ENCODE data around the gene RAC2.

Gene RAC2

DNA sequence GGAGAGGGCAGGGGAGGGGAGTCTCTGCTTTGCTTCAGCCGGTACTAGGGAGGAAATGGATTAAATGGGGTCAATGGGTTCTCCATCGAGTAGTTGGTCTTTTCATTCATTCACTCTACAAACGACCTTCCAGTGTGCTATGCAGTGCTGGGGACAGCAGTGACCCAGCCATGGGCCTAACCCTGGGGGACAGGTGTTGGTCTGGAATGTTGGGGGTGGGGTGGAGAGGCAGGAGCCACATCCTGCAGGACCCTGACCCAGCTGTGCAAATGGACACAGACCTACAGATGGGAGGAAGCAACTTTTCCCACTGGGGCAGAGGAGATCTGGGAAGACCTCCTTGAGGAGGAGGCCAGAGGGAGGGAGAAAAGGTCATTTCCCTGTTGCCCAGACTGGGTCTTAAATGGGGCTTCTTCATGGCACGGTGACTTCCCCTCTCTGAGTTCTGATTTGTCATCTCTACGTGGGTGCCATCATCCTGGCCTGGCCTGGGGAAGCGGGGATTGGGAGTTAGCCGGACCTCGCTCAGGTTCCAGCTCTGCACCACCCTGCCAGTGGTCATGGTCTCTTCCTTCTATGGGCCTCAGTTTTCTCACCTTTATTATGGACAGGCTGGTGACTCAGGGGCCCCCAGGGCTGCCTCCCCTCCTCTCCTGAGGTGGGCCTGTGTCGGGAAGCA lies 40.2 kb upstream of the RAC2 start:
- H3K27me3 ChIP-seq (ENCODE audit: control insufficient read depth, insufficient read depth, low read length), result peaks cover 5% of the 10 kb centered on the region; the same call in 1 of the 2 replicates
- H3K9ac ChIP-seq (ENCODE audit: low read length), result no peak overlapping the region
- no peak overlapping the region for H3K27ac ChIP-seq (ENCODE audit: low read depth, low read length)
- peaks cover 4% of the 10 kb centered on the region for H3K9me3 ChIP-seq (ENCODE audit: control insufficient read depth, insufficient read depth, low read depth, low read length)
- H3K36me3 ChIP-seq (ENCODE audit: control insufficient read depth, insufficient read depth, low read length), result no peaks in the 10 kb centered on the region
- H3K4me3 ChIP-seq (ENCODE audit: low read depth, low read length), result no peak overlapping the region
- H3K4me1 ChIP-seq (ENCODE audit: control insufficient read depth, insufficient read depth, low read length), result peaks cover 15% of the 10 kb centered on the region

DNA sequence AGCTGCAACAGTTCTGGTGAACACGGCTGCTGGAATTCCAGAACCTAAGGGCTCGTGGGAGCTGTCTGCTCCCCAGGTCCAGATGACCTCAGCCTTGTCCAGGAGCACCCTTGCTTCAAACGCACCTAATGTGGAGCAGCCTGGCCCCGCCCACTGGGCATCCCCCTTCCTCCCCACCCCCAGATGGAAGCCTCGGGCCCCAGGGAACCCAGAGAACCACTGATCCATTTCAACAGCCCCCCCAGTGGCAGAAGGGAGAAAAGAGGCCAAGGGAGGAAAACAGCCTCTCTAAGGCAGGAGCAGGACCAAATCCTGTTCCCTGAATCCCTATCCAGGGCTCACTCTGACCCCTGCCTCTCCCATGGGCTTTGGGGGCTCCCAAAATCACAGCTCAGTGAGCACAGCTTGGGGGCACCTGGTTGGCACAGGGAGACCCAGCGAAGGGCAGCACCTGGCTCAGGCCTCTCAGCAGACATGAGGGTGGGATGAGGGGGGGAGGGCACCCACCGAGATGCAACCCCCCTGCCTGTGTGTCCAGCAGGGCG lies 39.4 kb upstream of the RAC2 start:
- peaks cover 15% of the 10 kb centered on the region for H3K4me1 ChIP-seq (ENCODE audit: control insufficient read depth, insufficient read depth, low read length)
- no peaks in the 10 kb centered on the region for H3K27me3 ChIP-seq (ENCODE audit: control insufficient read depth, insufficient read depth, low read length)
- no peaks in the 10 kb centered on the region for H3K36me3 ChIP-seq (ENCODE audit: control insufficient read depth, insufficient read depth, low read length)
- H3K27ac ChIP-seq (ENCODE audit: low read depth, low read length), result no peak overlapping the region
- H3K9ac ChIP-seq (ENCODE audit: low read length), result no peak overlapping the region
- H3K4me3 ChIP-seq (ENCODE audit: low read depth, low read length), result no peak overlapping the region
- H3K9me3 ChIP-seq (ENCODE audit: control insufficient read depth, insufficient read depth, low read depth, low read length), result peaks cover 4% of the 10 kb centered on the region

GRCh38 chr22:37282385-37282677 lies 38.3 kb upstream of the RAC2 start, which contains the start of gene CYTH4:
TSS of gene CYTH4 (plus strand) at chr22:37282508. CDS start at chr22:37282570, 62 bp downstream.
- Histone ChIP-seq H3K4me1 (ENCODE audit: control insufficient read depth, insufficient read depth, low read length) (peaks cover 15% of the 10 kb centered on the region), H3K36me3 (ENCODE audit: control insufficient read depth, insufficient read depth, low read length) (no peaks in the 10 kb centered on the region), H3K4me3 (ENCODE audit: low read depth, low read length) (no peak within 1 kb of the TSS), H3K9me3 (ENCODE audit: control insufficient read depth, insufficient read depth, low read depth, low read length) (peaks cover 4% of the 10 kb centered on the region), H3K27me3 (ENCODE audit: control insufficient read depth, insufficient read depth, low read length) (no peaks in the 10 kb centered on the region), H3K9ac (ENCODE audit: low read length) (no peak within 1 kb of the TSS), H3K27ac (ENCODE audit: low read depth, low read length) (no peak within 1 kb of the TSS)

DNA sequence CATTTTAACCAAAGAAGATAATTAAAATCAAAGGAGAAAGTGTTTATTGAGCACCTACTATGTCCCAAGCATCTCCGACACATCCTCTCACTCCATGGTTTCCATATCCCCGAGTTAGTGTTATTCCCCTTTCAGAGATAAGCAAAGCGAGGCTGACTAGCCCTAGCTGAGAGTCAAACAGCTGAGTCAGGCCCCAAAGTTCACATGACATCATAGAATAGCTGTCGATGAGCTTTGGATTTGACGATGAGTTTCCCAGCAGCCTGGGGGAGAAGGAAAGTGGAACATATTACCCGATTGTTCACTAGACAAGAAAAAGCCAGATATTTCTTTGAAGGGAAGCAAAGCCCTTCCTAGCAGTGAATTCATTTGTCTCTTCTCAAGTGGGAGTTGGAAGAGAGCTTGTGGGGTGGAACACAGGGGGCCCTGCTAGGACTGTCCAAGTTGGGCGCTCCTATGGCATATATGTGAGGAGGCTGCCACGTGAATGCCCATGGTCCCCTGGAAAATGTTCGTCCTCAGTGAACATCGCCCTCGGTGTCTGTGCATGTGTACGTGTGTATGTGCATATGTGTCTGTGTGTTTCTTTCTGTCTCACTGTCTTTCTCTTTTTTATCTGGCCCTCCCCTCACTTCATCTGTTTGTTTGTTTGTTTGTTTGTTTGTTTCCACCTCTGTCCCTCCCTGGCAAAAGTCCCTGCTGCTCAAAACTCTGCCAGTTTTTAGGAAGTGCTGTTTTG lies 37.7 kb upstream of the RAC2 start:
- no peak overlapping the region for H3K4me3 ChIP-seq (ENCODE audit: low read depth, low read length)
- H3K9me3 ChIP-seq (ENCODE audit: control insufficient read depth, insufficient read depth, low read depth, low read length), result peaks cover 4% of the 10 kb centered on the region
- no peak overlapping the region for H3K9ac ChIP-seq (ENCODE audit: low read length)
- no peak overlapping the region for H3K27ac ChIP-seq (ENCODE audit: low read depth, low read length)
- no peaks in the 10 kb centered on the region for H3K27me3 ChIP-seq (ENCODE audit: control insufficient read depth, insufficient read depth, low read length)
- no peaks in the 10 kb centered on the region for H3K36me3 ChIP-seq (ENCODE audit: control insufficient read depth, insufficient read depth, low read length)
- H3K4me1 ChIP-seq (ENCODE audit: control insufficient read depth, insufficient read depth, low read length), result peaks cover 15% of the 10 kb centered on the region

GRCh38 chr22:37281195-37281594 lies 37.1 kb upstream of the RAC2 start:
- no peak overlapping the region for H3K9ac ChIP-seq (ENCODE audit: low read length)
- no peaks in the 10 kb centered on the region for H3K36me3 ChIP-seq (ENCODE audit: control insufficient read depth, insufficient read depth, low read length)
- H3K27me3 ChIP-seq (ENCODE audit: control insufficient read depth, insufficient read depth, low read length), result no peaks in the 10 kb centered on the region
- H3K4me3 ChIP-seq (ENCODE audit: low read depth, low read length), result no peak overlapping the region
- H3K4me1 ChIP-seq (ENCODE audit: control insufficient read depth, insufficient read depth, low read length), result peaks cover 15% of the 10 kb centered on the region
- H3K9me3 ChIP-seq (ENCODE audit: control insufficient read depth, insufficient read depth, low read depth, low read length), result peaks cover 4% of the 10 kb centered on the region
- no peak overlapping the region for H3K27ac ChIP-seq (ENCODE audit: low read depth, low read length)

GRCh38 chr22:37280718-37281117 lies 36.6 kb upstream of the RAC2 start:
- Histone ChIP-seq H3K27ac (ENCODE audit: low read depth, low read length) (no peak overlapping the region), H3K9me3 (ENCODE audit: control insufficient read depth, insufficient read depth, low read depth, low read length) (peaks cover 4% of the 10 kb centered on the region), H3K4me3 (ENCODE audit: low read depth, low read length) (no peak overlapping the region), H3K4me1 (ENCODE audit: control insufficient read depth, insufficient read depth, low read length) (peaks cover 15% of the 10 kb centered on the region), H3K27me3 (ENCODE audit: control insufficient read depth, insufficient read depth, low read length) (no peaks in the 10 kb centered on the region), H3K36me3 (ENCODE audit: control insufficient read depth, insufficient read depth, low read length) (no peaks in the 10 kb centered on the region), H3K9ac (ENCODE audit: low read length) (no peak overlapping the region)

- Histone ChIP-seq H3K36me3 (ENCODE audit: control insufficient read depth, insufficient read depth, low read length) (no peaks in the 10 kb centered on the region), H3K4me1 (ENCODE audit: control insufficient read depth, insufficient read depth, low read length) (peaks cover 11% of the 10 kb centered on the region), H3K9ac (ENCODE audit: low read length) (no peak overlapping the region), H3K27ac (ENCODE audit: low read depth, low read length) (no peak overlapping the region), H3K27me3 (ENCODE audit: control insufficient read depth, insufficient read depth, low read length) (no peaks in the 10 kb centered on the region), H3K9me3 (ENCODE audit: control insufficient read depth, insufficient read depth, low read depth, low read length) (peaks cover 4% of the 10 kb centered on the region), H3K4me3 (ENCODE audit: low read depth, low read length) (no peak overlapping the region)
Measured at GRCh38 chr22:37279331-37280181, 35.5 kb upstream of the RAC2 start.

DNA sequence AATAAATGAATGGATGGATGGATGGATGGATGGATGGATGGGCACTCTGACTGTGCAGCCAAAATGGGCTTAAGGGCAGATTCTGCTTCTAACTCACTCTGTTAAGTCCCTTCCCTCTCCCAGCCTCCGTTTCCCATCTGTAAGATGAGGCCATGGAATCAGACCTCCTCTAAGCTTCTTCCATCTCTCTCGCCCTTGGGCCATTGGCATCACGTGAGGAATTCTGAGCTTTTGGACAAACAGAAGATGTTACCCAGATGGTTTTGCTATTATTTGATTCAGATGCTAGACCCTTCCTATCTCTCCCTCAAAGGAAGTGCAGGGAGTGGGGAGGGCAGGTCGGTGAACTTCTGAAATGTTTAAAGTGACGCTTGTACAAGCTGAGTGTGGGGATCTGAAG lies 34.2 kb upstream of the RAC2 start:
- Histone ChIP-seq H3K4me1 (ENCODE audit: control insufficient read depth, insufficient read depth, low read length) (no peaks in the 10 kb centered on the region; the same call in 1 of the 2 replicates), H3K4me3 (ENCODE audit: low read depth, low read length) (no peak overlapping the region), H3K27me3 (ENCODE audit: control insufficient read depth, insufficient read depth, low read length) (no peaks in the 10 kb centered on the region), H3K27ac (ENCODE audit: low read depth, low read length) (no peak overlapping the region), H3K36me3 (ENCODE audit: control insufficient read depth, insufficient read depth, low read length) (no peaks in the 10 kb centered on the region), H3K9me3 (ENCODE audit: control insufficient read depth, insufficient read depth, low read depth, low read length) (peaks cover 4% of the 10 kb centered on the region), H3K9ac (ENCODE audit: low read length) (no peak overlapping the region)

GRCh38 chr22:37277384-37277783 lies 33.3 kb upstream of the RAC2 start:
- no peak overlapping the region for H3K27ac ChIP-seq (ENCODE audit: low read depth, low read length)
- no peaks in the 10 kb centered on the region for H3K36me3 ChIP-seq (ENCODE audit: control insufficient read depth, insufficient read depth, low read length)
- H3K9ac ChIP-seq (ENCODE audit: low read length), result no peak overlapping the region
- no peaks in the 10 kb centered on the region for H3K27me3 ChIP-seq (ENCODE audit: control insufficient read depth, insufficient read depth, low read length)
- no peak overlapping the region for H3K4me3 ChIP-seq (ENCODE audit: low read depth, low read length)
- no peaks in the 10 kb centered on the region; the same call in 1 of the 2 replicates for H3K4me1 ChIP-seq (ENCODE audit: control insufficient read depth, insufficient read depth, low read length)
- peaks cover 4% of the 10 kb centered on the region for H3K9me3 ChIP-seq (ENCODE audit: control insufficient read depth, insufficient read depth, low read depth, low read length)

GRCh38 chr22:37276776-37277175 lies 32.7 kb upstream of the RAC2 start:
- no peak overlapping the region for H3K4me3 ChIP-seq (ENCODE audit: low read depth, low read length)
- no peaks in the 10 kb centered on the region; the same call in 1 of the 2 replicates for H3K4me1 ChIP-seq (ENCODE audit: control insufficient read depth, insufficient read depth, low read length)
- no peak overlapping the region for H3K27ac ChIP-seq (ENCODE audit: low read depth, low read length)

More at GRCh38 chr22:37276776-37277175, 32.7 kb upstream of the RAC2 start:
- H3K27me3 ChIP-seq (ENCODE audit: control insufficient read depth, insufficient read depth, low read length), result no peaks in the 10 kb centered on the region
- no peaks in the 10 kb centered on the region for H3K36me3 ChIP-seq (ENCODE audit: control insufficient read depth, insufficient read depth, low read length)
- H3K9me3 ChIP-seq (ENCODE audit: control insufficient read depth, insufficient read depth, low read depth, low read length), result peaks cover 4% of the 10 kb centered on the region
- no peak overlapping the region for H3K9ac ChIP-seq (ENCODE audit: low read length)

All from HUES6 (cell line).